Activated CD8-positive, alpha-beta memory T cell treated with anti-CD3 and anti-CD28 coated beads, Interleukin-2, amount 10 ng/mL, durations not matched to agents 7 days and 5 days (primary cell): ENCODE results near the gene BNIP2. TPM values are rescaled to one million over a fixed set of nuclear protein-coding genes. Genes with fewer than 3 reads are reported as not detected.
"Not testable (repeated sequence)": the region's sequence is repeated elsewhere in the genome, so short reads cannot be mapped to it uniquely, and the experiment has no call there.

Experiments
- ATAC-seq: fragments of 150-1000 bp; cut with Tn5 transposase; one replicate; pipeline ENCODE4 v1.10.0; 2021; ENCODE audit warnings: moderate library complexity
- CTCF ChIA-PET: fragments of 350-600 bp; sonication (Branson Sonifier 250); formaldehyde crosslinking; loops from one replicate; lab custom pipeline; 2021; ENCODE audit warnings: antibody characterized with exemption; lab: Charles Lee
- DNase-seq: peaks from one replicate; pipeline ENCODE4 v3.0.0-alpha.2; 2020
- H3K27ac Mint-ChIP-seq: one replicate; pipeline ENCODE4 v1.8.0; 2021; ENCODE audit warnings: mild to moderate bottlenecking, mixed read lengths
- H3K27me3 Mint-ChIP-seq: one replicate; pipeline ENCODE4 v1.8.0; 2021; ENCODE audit warnings: mixed read lengths
- H3K36me3 Mint-ChIP-seq: one replicate; pipeline ENCODE4 v1.8.0; 2021; ENCODE audit warnings: mild to moderate bottlenecking, mixed read lengths
- H3K4me1 Mint-ChIP-seq: one replicate; pipeline ENCODE4 v1.8.0; 2021; ENCODE audit warnings: mixed read lengths
- H3K4me3 Mint-ChIP-seq: one replicate; pipeline ENCODE4 v1.8.0; 2021; ENCODE audit warnings: mild to moderate bottlenecking, moderate library complexity, mixed read lengths
- H3K9me3 Mint-ChIP-seq: one replicate; pipeline ENCODE4 v1.8.0; 2022; ENCODE audit warnings: low read depth, mixed read lengths
- total RNA-seq, 2 experiments: library from RNA; stranded (reverse); gene quantifications; one replicate each; pipeline ENCODE4 v1.2.3, GENCODE V29; 2021

BNIP2 gene
- total RNA-seq, 2 experiments from 2014 or later = 59.3 to 75.2 TPM

GRCh38 chr15:59646277-59646676 lies 42.8 kb downstream of the BNIP2 start:
- H3K27me3 Mint-ChIP-seq = no peaks in the 10 kb centered on the region
- H3K36me3 Mint-ChIP-seq = peaks cover 35% of the 10 kb centered on the region
- no peak overlapping the region for H3K4me3 Mint-ChIP-seq
- no peaks in the 10 kb centered on the region for H3K9me3 Mint-ChIP-seq
- CTCF ChIA-PET = interaction anchor here (0.6 to 1.8 kb wide), 3 partner anchors 11 to 708 kb away, joined by 3 to 5 read pairs (median 3); partner anchors contain the start of gene GTF2A2
- ATAC-seq = no peak
- no peak for DNase-seq
- peaks cover 4% of the 10 kb centered on the region for H3K4me1 Mint-ChIP-seq
- no peak overlapping the region for H3K27ac Mint-ChIP-seq

- peaks cover 36% of the 10 kb centered on the region for H3K36me3 Mint-ChIP-seq
- H3K9me3 Mint-ChIP-seq, H3K4me1 Mint-ChIP-seq, H3K27me3 Mint-ChIP-seq, ATAC-seq, H3K27ac Mint-ChIP-seq, H3K4me3 Mint-ChIP-seq, DNase-seq: not testable (repeated sequence)
- CTCF ChIA-PET = interaction anchor here (0.6 to 1.8 kb wide), 2 partner anchors 117 to 708 kb away, joined by 3 to 5 read pairs; no protein-coding TSS in a partner anchor
Measured at GRCh38 chr15:59645812-59646211, 43.3 kb downstream of the BNIP2 start.

- CTCF ChIA-PET = no interaction called here
- no peak overlapping the region for H3K4me3 Mint-ChIP-seq
- H3K4me1 Mint-ChIP-seq = peaks cover 2% of the 10 kb centered on the region
- DNase-seq (no peak), ATAC-seq (no peak)
- H3K9me3 Mint-ChIP-seq = no peaks in the 10 kb centered on the region
- no peak overlapping the region for H3K27ac Mint-ChIP-seq
- H3K27me3 Mint-ChIP-seq = no peaks in the 10 kb centered on the region
- peaks cover 30% of the 10 kb centered on the region for H3K36me3 Mint-ChIP-seq
Measured at GRCh38 chr15:59644756-59645155, 44.4 kb downstream of the BNIP2 start.

- Mint-ChIP-seq H3K9me3 (no peaks in the 10 kb centered on the region), H3K36me3 (peaks cover 33% of the 10 kb centered on the region), H3K4me1 (peaks cover 2% of the 10 kb centered on the region), H3K27ac (no peak overlapping the region), H3K4me3 (no peak overlapping the region), H3K27me3 (no peaks in the 10 kb centered on the region)
- ATAC-seq = no peak
- no peak for DNase-seq
- CTCF ChIA-PET = interaction anchor here (1.1 to 1.6 kb wide), 3 partner anchors 10 to 113 kb away, joined by 3 to 6 read pairs (median 4); no protein-coding TSS in a partner anchor
Measured at GRCh38 chr15:59642351-59642750, 46.8 kb downstream of the BNIP2 start.

- H3K36me3 Mint-ChIP-seq = peaks cover 25% of the 10 kb centered on the region
- not testable (repeated sequence) for DNase-seq, H3K27ac Mint-ChIP-seq, H3K4me3 Mint-ChIP-seq, H3K4me1 Mint-ChIP-seq, ATAC-seq, H3K9me3 Mint-ChIP-seq, H3K27me3 Mint-ChIP-seq
- CTCF ChIA-PET = interaction anchor here (1.4 to 2.2 kb wide), 2 partner anchors 10 to 105 kb away, joined by 4 read pairs; no protein-coding TSS in a partner anchor
Measured at GRCh38 chr15:59637507-59637906, 51.6 kb downstream of the BNIP2 start.

- CTCF ChIA-PET = interaction anchor here (2.0 kb wide), 1 partner anchor 103 kb away, joined by 11 read pairs; no protein-coding TSS in a partner anchor
- Mint-ChIP-seq H3K27me3 (peaks cover 5% of the 10 kb centered on the region), H3K4me3 (no peak overlapping the region), H3K9me3 (no peaks in the 10 kb centered on the region), H3K4me1 (no peaks in the 10 kb centered on the region), H3K36me3 (peaks cover 19% of the 10 kb centered on the region), H3K27ac (no peak overlapping the region)
- ATAC-seq (no peak), DNase-seq (no peak)
Measured at GRCh38 chr15:59636184-59636583, 52.9 kb downstream of the BNIP2 start.

- Mint-ChIP-seq H3K9me3 (no peaks in the 10 kb centered on the region), H3K4me3 (no peak overlapping the region), H3K4me1 (peaks cover 1% of the 10 kb centered on the region), H3K36me3 (peaks cover 7% of the 10 kb centered on the region), H3K27ac (no peak overlapping the region), H3K27me3 (peaks cover 12% of the 10 kb centered on the region)
- ATAC-seq (no peak), DNase-seq (no peak)
- CTCF ChIA-PET = interaction anchor here (1.4 to 2.4 kb wide), 3 partner anchors 9 to 99 kb away, joined by 3 to 12 read pairs (median 4); no protein-coding TSS in a partner anchor
Measured at GRCh38 chr15:59632714-59633113, 56.4 kb downstream of the BNIP2 start.

- DNase-seq = peak; percentile 81
- Mint-ChIP-seq H3K4me3 (no peak overlapping the region), H3K36me3 (no peaks in the 10 kb centered on the region), H3K9me3 (no peaks in the 10 kb centered on the region), H3K27me3 (peaks cover 29% of the 10 kb centered on the region), H3K4me1 (no peaks in the 10 kb centered on the region), H3K27ac (no peak overlapping the region)
- CTCF ChIA-PET = interaction anchor here (0.7 to 2.8 kb wide), 5 partner anchors 12 to 418 kb away, joined by 3 to 17 read pairs (median 3); no protein-coding TSS in a partner anchor
- peak; percentile 93 for ATAC-seq
Measured at GRCh38 chr15:59622289-59622688, 66.8 kb downstream of the BNIP2 start.

GRCh38 chr15:59618406-59618805 lies 70.7 kb downstream of the BNIP2 start:
- H3K4me3 Mint-ChIP-seq = no peak overlapping the region
- peaks cover 7% of the 10 kb centered on the region for H3K9me3 Mint-ChIP-seq
- DNase-seq (no peak), ATAC-seq (no peak)
- peaks cover 3% of the 10 kb centered on the region for H3K36me3 Mint-ChIP-seq
- H3K27ac Mint-ChIP-seq = no peak overlapping the region
- H3K27me3 Mint-ChIP-seq = peaks cover 36% of the 10 kb centered on the region
- CTCF ChIA-PET = interaction anchor here (2.5 kb wide), 1 partner anchor 89 kb away, joined by 9 read pairs; no protein-coding TSS in a partner anchor
- H3K4me1 Mint-ChIP-seq = peaks cover 3% of the 10 kb centered on the region

GRCh38 chr15:59616379-59616778 lies 72.7 kb downstream of the BNIP2 start:
- ATAC-seq = no peak
- DNase-seq = no peak
- CTCF ChIA-PET = interaction anchor here (1.3 to 3.3 kb wide), 4 partner anchors 9 to 87 kb away, joined by 3 to 19 read pairs (median 6); no protein-coding TSS in a partner anchor
- H3K36me3 Mint-ChIP-seq = peaks cover 3% of the 10 kb centered on the region
- H3K9me3 Mint-ChIP-seq = peaks cover 7% of the 10 kb centered on the region
- peaks cover 45% of the 10 kb centered on the region for H3K27me3 Mint-ChIP-seq
- H3K4me3 Mint-ChIP-seq = no peak overlapping the region
- H3K4me1 Mint-ChIP-seq = peaks cover 3% of the 10 kb centered on the region
- H3K27ac Mint-ChIP-seq = no peak overlapping the region

GRCh38 chr15:59615661-59616060 lies 73.5 kb downstream of the BNIP2 start:
- H3K4me1 Mint-ChIP-seq = peaks cover 3% of the 10 kb centered on the region
- peaks cover 7% of the 10 kb centered on the region for H3K9me3 Mint-ChIP-seq
- DNase-seq (no peak), ATAC-seq (no peak)
- CTCF ChIA-PET = interaction anchor here (1.8 to 3.3 kb wide), 2 partner anchors 10 to 83 kb away, joined by 3 to 19 read pairs; no protein-coding TSS in a partner anchor
- no peak overlapping the region for H3K4me3 Mint-ChIP-seq
- peaks cover 3% of the 10 kb centered on the region for H3K36me3 Mint-ChIP-seq
- peaks cover 48% of the 10 kb centered on the region for H3K27me3 Mint-ChIP-seq
- H3K27ac Mint-ChIP-seq = no peak overlapping the region

GRCh38 chr15:59614153-59614552 lies 75.0 kb downstream of the BNIP2 start:
- CTCF ChIA-PET = interaction anchor here (1.2 to 2.2 kb wide), 3 partner anchors 10 to 85 kb away, joined by 3 to 6 read pairs (median 4); no protein-coding TSS in a partner anchor
- H3K4me3 Mint-ChIP-seq = no peak overlapping the region
- ATAC-seq (no peak), DNase-seq (no peak)
- no peak overlapping the region for H3K27ac Mint-ChIP-seq
- H3K36me3 Mint-ChIP-seq = peaks cover 3% of the 10 kb centered on the region
- peaks cover 39% of the 10 kb centered on the region for H3K27me3 Mint-ChIP-seq
- peaks cover 3% of the 10 kb centered on the region for H3K4me1 Mint-ChIP-seq
- H3K9me3 Mint-ChIP-seq = peaks cover 7% of the 10 kb centered on the region

- no peak within 1 kb of the TSS for H3K4me3 Mint-ChIP-seq
- H3K36me3 Mint-ChIP-seq = peaks cover 3% of the 10 kb centered on the region
- H3K9me3 Mint-ChIP-seq = peaks cover 7% of the 10 kb centered on the region
- no peak within 1 kb of the TSS for H3K27ac Mint-ChIP-seq
- CTCF ChIA-PET = interaction anchor here (1.5 to 1.7 kb wide), 2 partner anchors 79 to 82 kb away, joined by 5 read pairs; no protein-coding TSS in a partner anchor
- H3K4me1 Mint-ChIP-seq = peaks cover 3% of the 10 kb centered on the region
- ATAC-seq = no peak
- H3K27me3 Mint-ChIP-seq = peaks cover 39% of the 10 kb centered on the region
- DNase-seq = no peak
Measured at GRCh38 chr15:59611276-59612260, 77.6 kb downstream of the BNIP2 start, which contains the start of gene GCNT3. TSS of gene GCNT3 (plus strand) at chr15:59611783. CDS start at chr15:59618239, 6,456 bp downstream.
